ENCODE data around the gene LRRC8E.

GRCh38 chr19:7869910-7870511 lies 18.3 kb upstream of the LRRC8E start:
- TF ChIP-seq FOXP1 (CRISPR knock-in tag; IDR thresholded peaks at IDR 0.05; ENCODE audit: borderline replicate concordance) (no peak), ELF4 (CRISPR knock-in tag; IDR thresholded peaks at IDR 0.05; ENCODE audit: low read depth) (no peak), NFE2L1 (CRISPR knock-in tag; IDR thresholded peaks at IDR 0.05) (no peak), CTCF (IDR thresholded peaks at IDR 0.05) (no peak), ESRRA (CRISPR knock-in tag; IDR thresholded peaks at IDR 0.05; ENCODE audit: borderline replicate concordance) (no peak), AFF4 (CRISPR knock-in tag; IDR thresholded peaks at IDR 0.05; ENCODE audit: borderline replicate concordance) (no peak), KAT7 (CRISPR knock-in tag; IDR thresholded peaks at IDR 0.05; ENCODE audit: borderline replicate concordance) (no peak), MAX (CRISPR knock-in tag; IDR thresholded peaks at IDR 0.05) (no peak), NR2C2 (CRISPR knock-in tag; IDR thresholded peaks at IDR 0.05) (no peak), ZNF416 (CRISPR knock-in tag; IDR thresholded peaks at IDR 0.05) (no peak), MLX (CRISPR knock-in tag; IDR thresholded peaks at IDR 0.05) (no peak)
- TF ChIP-seq, protein P1, sequence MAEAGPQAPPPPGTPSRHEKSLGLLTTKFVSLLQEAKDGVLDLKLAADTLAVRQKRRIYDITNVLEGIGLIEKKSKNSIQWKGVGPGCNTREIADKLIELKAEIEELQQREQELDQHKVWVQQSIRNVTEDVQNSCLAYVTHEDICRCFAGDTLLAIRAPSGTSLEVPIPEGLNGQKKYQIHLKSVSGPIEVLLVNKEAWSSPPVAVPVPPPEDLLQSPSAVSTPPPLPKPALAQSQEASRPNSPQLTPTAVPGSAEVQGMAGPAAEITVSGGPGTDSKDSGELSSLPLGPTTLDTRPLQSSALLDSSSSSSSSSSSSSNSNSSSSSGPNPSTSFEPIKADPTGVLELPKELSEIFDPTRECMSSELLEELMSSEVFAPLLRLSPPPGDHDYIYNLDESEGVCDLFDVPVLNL (CRISPR knock-in tag; IDR thresholded peaks at IDR 0.05; ENCODE audit: borderline replicate concordance, low read depth): no peak
- TF ChIP-seq, protein P2, sequence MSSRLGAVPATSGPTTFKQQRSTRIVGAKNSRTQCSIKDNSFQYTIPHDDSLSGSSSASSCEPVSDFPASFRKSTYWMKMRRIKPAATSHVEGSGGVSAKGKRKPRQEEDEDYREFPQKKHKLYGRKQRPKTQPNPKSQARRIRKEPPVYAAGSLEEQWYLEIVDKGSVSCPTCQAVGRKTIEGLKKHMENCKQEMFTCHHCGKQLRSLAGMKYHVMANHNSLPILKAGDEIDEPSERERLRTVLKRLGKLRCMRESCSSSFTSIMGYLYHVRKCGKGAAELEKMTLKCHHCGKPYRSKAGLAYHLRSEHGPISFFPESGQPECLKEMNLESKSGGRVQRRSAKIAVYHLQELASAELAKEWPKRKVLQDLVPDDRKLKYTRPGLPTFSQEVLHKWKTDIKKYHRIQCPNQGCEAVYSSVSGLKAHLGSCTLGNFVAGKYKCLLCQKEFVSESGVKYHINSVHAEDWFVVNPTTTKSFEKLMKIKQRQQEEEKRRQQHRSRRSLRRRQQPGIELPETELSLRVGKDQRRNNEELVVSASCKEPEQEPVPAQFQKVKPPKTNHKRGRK (CRISPR knock-in tag; IDR thresholded peaks at IDR 0.05; ENCODE audit: borderline replicate concordance): no peak

Data from WTC11 (cell line).